ENCODE measurements around the gene COBLL1. TPM values are rescaled to one million over a fixed set of nuclear protein-coding genes. Genes with fewer than 3 reads are reported as not detected.

The COBLL1 gene
- polyA plus RNA-seq, 4 donors: 117 to 156 (median 138) TPM

DNA sequence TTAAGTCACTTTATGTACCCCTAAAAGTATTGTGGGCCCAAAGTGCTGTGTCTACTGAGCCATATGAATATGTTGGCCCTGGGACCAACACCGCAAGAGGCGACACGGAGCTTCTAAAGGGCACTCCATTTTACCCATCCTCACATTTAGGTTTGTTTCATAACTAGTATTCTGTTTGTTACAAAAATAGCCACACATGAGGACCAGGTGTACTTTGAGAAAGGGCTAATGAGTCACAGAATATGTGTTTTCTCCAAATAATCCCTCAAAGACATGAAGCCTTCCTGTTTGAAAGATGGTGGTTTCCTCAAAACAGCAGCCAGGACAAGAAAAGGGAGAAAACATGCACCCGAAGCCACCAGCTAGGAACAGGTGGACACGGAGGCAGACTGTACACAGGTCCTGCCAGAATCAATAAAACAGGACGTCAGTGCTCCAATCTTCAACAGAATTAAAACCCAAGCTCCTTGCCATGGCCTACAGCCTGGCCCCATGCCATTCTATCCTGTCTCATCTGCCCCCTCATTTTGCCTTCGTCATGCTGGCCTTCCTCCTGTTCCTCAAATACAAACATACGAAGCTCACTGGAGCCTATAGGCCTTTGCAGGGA is 198.6 kb downstream of the COBLL1 start:
- no peak for DNase-seq (ENCODE audit: low read depth in 4 of 4, low spot score in 3 of 4)

DNA sequence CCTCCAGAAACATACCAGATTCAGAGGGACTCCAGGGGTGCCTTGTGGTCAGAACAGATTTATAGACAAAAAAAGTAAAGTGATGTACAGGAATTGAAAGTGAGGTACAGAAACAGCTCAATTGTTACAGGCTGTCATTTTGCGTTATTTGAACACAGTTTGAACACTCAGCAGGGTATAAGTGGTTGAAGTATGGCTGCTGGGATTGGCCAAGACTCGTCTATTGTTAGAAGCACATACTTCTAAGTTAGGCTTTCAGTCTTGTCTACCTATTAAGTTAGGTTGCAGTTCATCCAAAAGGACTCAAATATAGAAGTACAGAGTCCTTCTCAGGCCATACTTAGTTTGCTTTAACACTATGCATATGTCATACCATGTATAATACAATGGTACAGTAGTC is 199.4 kb downstream of the COBLL1 start:
- no peak for DNase-seq (ENCODE audit: low read depth in 4 of 4, low spot score in 3 of 4)

Other genes starting within 250 kb of the COBLL1 start
- gene GRB14, start 220.3 kb downstream of the COBLL1 start, polyA plus RNA-seq (ENCODE audit: insufficient read length in 4 of 4): 10 to 100 TPM; 48.2 to 54.3 (median 52.1) TPM
- gene SLC38A11, start 113.7 kb upstream of the COBLL1 start, polyA plus RNA-seq (ENCODE audit: insufficient read length in 4 of 4): 10 to 100 TPM in 3 of 4 donors, 1 to 10 TPM in 1; 5.7 to 15.7 (median 13.1) TPM

Measured in right renal pelvis (tissue), 4 donors.